H1 (cell line): Measurements from ENCODE around the gene C5orf15. TPM values are rescaled to one million over a fixed set of nuclear protein-coding genes. Genes with fewer than 3 reads are reported as not detected.

Experiments used
- CTCF ChIA-PET: fragments of 300-600 bp; sonication (Branson Sonifier 250); formaldehyde crosslinking; loops from one replicate; lab custom pipeline; 2021; ENCODE audit not compliant: partially characterized antibody; lab: Charles Lee
- POLR2A ChIA-PET: fragments of 300-600 bp; sonication (Branson Sonifier 250); formaldehyde crosslinking; loops from one replicate; lab custom pipeline; 2021; ENCODE audit warnings: inconsistent platforms; ENCODE audit not compliant: partially characterized antibody; lab: Charles Lee
- DNase-seq, 2 experiments: peaks; one replicate each; pipeline versions ENCODE4 v3.0.0 to v3.0.0-alpha.2; 2010 to 2022; ENCODE audit warnings: low spot score in 2 of 2, low read depth in 1 of 2, mixed read lengths in 1 of 2
- FAIRE-seq: peaks from 2 replicates; lab custom pipeline; 2011; peaks lifted over from hg19 to GRCh38; lab: Jason Lieb, UNC
- H2AFZ ChIP-seq: 2 replicates; pipeline ENCODE4 v1.8.1; 2012; ENCODE audit warnings: low read length, inconsistent platforms
- H2AK5ac ChIP-seq: 2 replicates; pipeline ENCODE4 v1.6.1; 2013; ENCODE audit warnings: low read depth, low read length
- H2BK120ac ChIP-seq: replicated peaks from 2 replicates; pipeline ENCODE3; 2013; ENCODE audit warnings: low read depth, low read length, inconsistent platforms
- H2BK12ac ChIP-seq: 2 replicates; pipeline ENCODE4 v1.6.1; 2013; ENCODE audit warnings: low read depth, low read length
- H2BK15ac ChIP-seq: 2 replicates; pipeline ENCODE4 v1.6.1; 2013; ENCODE audit warnings: low read length
- H2BK20ac ChIP-seq: 2 replicates; pipeline ENCODE4 v1.6.1; 2013; ENCODE audit warnings: low read length
- H2BK5ac ChIP-seq: 2 replicates; pipeline ENCODE4 v1.6.1; 2013; ENCODE audit warnings: low read depth, low read length
- H3K14ac ChIP-seq: 2 replicates; pipeline ENCODE4 v1.6.1; 2013; ENCODE audit warnings: inconsistent platforms; ENCODE audit not compliant: insufficient read length
- H3K18ac ChIP-seq: 2 replicates; pipeline ENCODE4 v1.6.1; 2013; ENCODE audit warnings: low read length; ENCODE audit errors: extremely low read depth
- H3K23ac ChIP-seq: 2 replicates; pipeline ENCODE4 v1.6.1; 2013; ENCODE audit warnings: inconsistent platforms; ENCODE audit not compliant: insufficient read length
- H3K23me2 ChIP-seq: 2 replicates; pipeline ENCODE4 v1.6.1; 2013; ENCODE audit warnings: low read depth, low read length
- H3K27ac ChIP-seq: 2 replicates; pipeline ENCODE4 v1.6.1; 2011; ENCODE audit warnings: low read depth, low read length, inconsistent platforms
- H3K27me3 ChIP-seq, 4 experiments: replicated peaks in 1 of 4; 1 replicate in 1 of 4; 2 replicates in 3 of 4; pipeline versions ENCODE4 v1.6.1 to v1.8.1; 2011 to 2013; ENCODE audit warnings: low read length in 3 of 4, mild to moderate bottlenecking in 3 of 4, inconsistent platforms in 2 of 4, mixed read lengths in 2 of 4, moderate library complexity in 1 of 4; ENCODE audit not compliant: control insufficient read depth in 3 of 4, insufficient read depth in 3 of 4; ENCODE audit errors: extremely low read depth in 1 of 4
- H3K36me3 ChIP-seq, 4 experiments: 2 replicates each; pipeline versions ENCODE4 v1.6.1 to v1.8.1; 2011 to 2013; ENCODE audit warnings: mild to moderate bottlenecking in 4 of 4, low read length in 3 of 4, moderate library complexity in 2 of 4, control low read depth in 1 of 4, inconsistent platforms in 1 of 4; ENCODE audit not compliant: insufficient read depth in 4 of 4, control insufficient read depth in 2 of 4
- H3K4ac ChIP-seq: replicated peaks from 2 replicates; pipeline ENCODE3; 2013; ENCODE audit warnings: low read length, low read depth, mixed read lengths, inconsistent platforms; ENCODE audit not compliant: insufficient read length
- H3K4me1 ChIP-seq, 4 experiments: replicated peaks in 1 of 4; 1 replicate in 1 of 4; 2 replicates in 3 of 4; pipeline versions ENCODE4 v1.6.1 to v1.8.1; 2011 to 2013; ENCODE audit warnings: low read length in 3 of 4, inconsistent platforms in 2 of 4, mixed read lengths in 1 of 4; ENCODE audit not compliant: insufficient read depth in 4 of 4, control insufficient read depth in 3 of 4
- H3K4me2 ChIP-seq, 2 experiments: 2 replicates each; pipeline versions ENCODE4 v1.6.1 to v1.8.1; 2011 to 2013; ENCODE audit warnings: low read depth in 2 of 2, low read length in 2 of 2, control low read depth in 1 of 2, inconsistent platforms in 1 of 2, mild to moderate bottlenecking in 1 of 2; ENCODE audit not compliant: insufficient read depth in 1 of 2
- H3K4me3 ChIP-seq, 4 experiments: fragments of 200-600, 300-600 bp in 1 of 4; sonication (generic), shearing (Covaris generic), sonication (Bioruptor Twin) in 1 of 4; 2 replicates each; pipeline versions ENCODE4 v1.5.1 to v1.8.1; 2011 to 2016; ENCODE audit warnings: low read length in 4 of 4, low read depth in 3 of 4, control low read depth in 2 of 4, inconsistent platforms in 2 of 4, mild to moderate bottlenecking in 2 of 4, mixed read lengths in 1 of 4, moderate library complexity in 1 of 4; ENCODE audit not compliant: insufficient read depth in 2 of 4; ENCODE audit errors: extremely low read depth in 1 of 4
- H3K56ac ChIP-seq: replicated peaks from 2 replicates; pipeline ENCODE3; 2013; ENCODE audit warnings: low read depth, mild to moderate bottlenecking, mixed read lengths, low read length, inconsistent platforms; ENCODE audit not compliant: insufficient read length
- H3K79me1 ChIP-seq: 2 replicates; pipeline ENCODE4 v1.6.1; 2013; ENCODE audit warnings: low read depth, low read length, control low read depth
- H3K79me2 ChIP-seq, 2 experiments: 2 replicates each; pipeline versions ENCODE4 v1.6.1 to v1.8.1; 2012 to 2013; ENCODE audit warnings: low read length in 2 of 2, mild to moderate bottlenecking in 2 of 2, inconsistent platforms in 1 of 2; ENCODE audit not compliant: insufficient read depth in 2 of 2, control insufficient read depth in 1 of 2
- H3K9ac ChIP-seq, 4 experiments: replicated peaks in 1 of 4; 1 replicate in 1 of 4; 2 replicates in 3 of 4; pipeline versions ENCODE4 v1.6.1 to v1.8.1; 2011 to 2013; ENCODE audit warnings: low read depth in 3 of 4, low read length in 3 of 4, control low read depth in 2 of 4, mild to moderate bottlenecking in 2 of 4, moderate library complexity in 2 of 4, inconsistent platforms in 1 of 4; ENCODE audit errors: extremely low read depth in 1 of 4
- H3K9me3 ChIP-seq, 2 experiments: 2 replicates each; pipeline versions ENCODE4 v1.6.1 to v1.8.1; 2012 to 2013; ENCODE audit warnings: mild to moderate bottlenecking in 2 of 2, moderate library complexity in 2 of 2, control low read depth in 1 of 2, inconsistent platforms in 1 of 2, low read depth in 1 of 2, low read length in 1 of 2, mixed read lengths in 1 of 2; ENCODE audit not compliant: insufficient read depth in 2 of 2
- H4K20me1 ChIP-seq, 2 experiments: replicated peaks in 1 of 2; 2 replicates each; pipeline versions ENCODE3 to v1.8.1; 2011 to 2013; ENCODE audit warnings: inconsistent platforms in 2 of 2, low read length in 2 of 2, mild to moderate bottlenecking in 1 of 2; ENCODE audit not compliant: insufficient read depth in 2 of 2, control insufficient read depth in 1 of 2
- H4K5ac ChIP-seq: 2 replicates; pipeline ENCODE4 v1.6.1; 2013; ENCODE audit warnings: low read length, low read depth, mixed read lengths, inconsistent platforms; ENCODE audit not compliant: insufficient read length
- H4K8ac ChIP-seq: 2 replicates; pipeline ENCODE4 v1.8.0; 2013; ENCODE audit warnings: mild to moderate bottlenecking, moderate library complexity, low read length, inconsistent platforms; ENCODE audit not compliant: insufficient read depth; ENCODE audit errors: extremely low read depth
- H4K91ac ChIP-seq: replicated peaks from 2 replicates; pipeline ENCODE3; 2013; ENCODE audit warnings: low read length, mixed read lengths, inconsistent platforms; ENCODE audit not compliant: insufficient read length
- CEBPB ChIP-seq: IDR thresholded peaks from 2 replicates; pipeline ENCODE4 v1.6.1; 2012; ENCODE audit warnings: low read depth, low read length
- GABPA ChIP-seq: IDR thresholded peaks from 2 replicates; pipeline ENCODE4 v1.6.1; 2011; ENCODE audit warnings: mild to moderate bottlenecking, low read length, moderate library complexity, borderline replicate concordance; ENCODE audit not compliant: insufficient read depth
- WGBS, 2 experiments: shearing (Covaris generic) in 1 of 2; methylation state at CpG; one replicate each; pipeline versions ENCODE4 v1.1.6 to v1.1.7; 2013 to 2015; ENCODE audit warnings: low lambda C conversion rate in 2 of 2, mixed read lengths in 2 of 2, inconsistent platforms in 1 of 2, low coverage in 1 of 2, missing lambda C conversion rate in 1 of 2; ENCODE audit not compliant: insufficient replicate concordance in 2 of 2, insufficient coverage in 1 of 2, insufficient read length in 1 of 2; ENCODE audit errors: extremely low coverage in 1 of 2, missing lambda C conversion rate in 1 of 2; 5-methylcytosine and 5-hydroxymethylcytosine counted together
- polyA plus RNA-seq, 7 experiments: library from polyadenylated mRNA; depleted of rRNA in 3 of 7; stranded (reverse) in 5 of 7; unstranded in 2 of 7; fragments of >200 nt in 5 of 7; fragments of 200-250 nt in 2 of 7; gene quantifications; 1 replicate in 5 of 7; 2 replicates in 1 of 7; 4 replicates in 1 of 7; pipeline versions ENCODE4 v1.2.1 to v1.2.3, GENCODE V29; 2011 to 2013; ENCODE audit warnings: missing spikeins in 2 of 7, mixed read lengths in 2 of 7
- total RNA-seq: library from RNA; stranded (reverse); fragmentation: NEBNext Ultra II Directional; extraction: Animal tissue kit (Norgen Biotek cat#: 25700); gene quantifications from 2 replicates; pipeline ENCODE4 v1.2.1, GENCODE V29; 2021

The C5orf15 gene
- total and polyA plus RNA-seq, 2 of the 8 experiments (the other 6 are each of a cell fraction or from before 2014, with no cell fraction given) = 31.7 to 39.3 TPM

DNA sequence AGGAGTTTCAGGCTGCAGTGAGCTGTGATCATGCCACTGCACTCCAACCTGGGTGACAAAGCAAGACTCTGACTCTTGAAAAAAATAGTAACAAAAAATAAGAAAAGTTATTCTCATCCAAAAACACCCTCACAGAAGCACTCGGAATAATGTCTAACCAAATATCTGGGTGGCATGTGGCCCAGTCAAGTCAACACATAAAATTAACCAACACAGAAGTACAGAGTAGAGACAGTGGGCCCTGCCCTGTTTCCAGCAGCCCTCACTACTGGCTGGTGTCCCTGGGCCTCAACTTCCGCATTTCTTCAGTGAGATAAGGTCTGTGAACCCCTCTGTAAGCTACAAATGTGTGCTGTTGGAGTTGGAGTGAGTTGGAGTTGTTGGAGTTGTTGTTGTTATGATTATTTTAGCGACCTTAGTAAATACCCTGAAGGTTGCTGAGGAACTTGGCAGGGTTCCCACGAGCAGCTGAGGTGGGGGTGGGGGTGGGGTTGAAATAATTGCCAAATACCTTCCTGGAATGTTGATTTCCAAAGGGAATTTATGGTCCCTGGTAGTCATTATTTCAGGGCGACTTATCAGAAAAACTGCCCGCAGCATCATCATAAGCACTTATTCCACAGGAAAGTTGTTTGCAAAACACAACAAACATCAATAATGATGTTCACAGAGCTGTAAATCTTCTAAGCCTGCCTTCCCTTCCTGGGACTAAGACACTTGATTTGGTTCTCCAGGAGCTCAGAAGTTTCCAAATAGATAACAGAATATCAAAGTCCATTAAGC is 30.2 kb downstream of the C5orf15 start:
- H3K27ac ChIP-seq = no peak overlapping the region

More for the DNA sequence above, 30.2 kb downstream of the C5orf15 start:
- FAIRE-seq (no peak), DNase-seq (no peak)
- Histone ChIP-seq H3K27me3 (no peaks in the 10 kb centered on the region), H4K5ac (no peak overlapping the region), H3K23ac (no peak overlapping the region), H3K18ac (no peak overlapping the region), H3K4me3 (no peak overlapping the region), H3K4me2 (no peak overlapping the region), H2AFZ (no peak overlapping the region), H3K79me1 (no peaks in the 10 kb centered on the region), H3K36me3 (no peaks in the 10 kb centered on the region), H3K4ac (no peak overlapping the region), H2BK12ac (no peak overlapping the region), H4K20me1 (no peaks in the 10 kb centered on the region), H3K56ac (no peak overlapping the region), H3K4me1 (no peaks in the 10 kb centered on the region; a peak in 1 of 7 replicates), H2AK5ac (no peak overlapping the region), H2BK15ac (no peak overlapping the region), H2BK20ac (no peak overlapping the region), H3K79me2 (no peaks in the 10 kb centered on the region), H3K14ac (no peak overlapping the region)
- CTCF ChIA-PET = interaction anchor here (0.6 to 3.0 kb wide), 10 partner anchors 11 to 1953 kb away, joined by 3 to 10 read pairs (median 3); no protein-coding TSS in a partner anchor
- POLR2A ChIA-PET = no interaction called here
- no peak for TF ChIP-seq GABPA
- no peak for TF ChIP-seq CEBPB
- TF ChIP-seq, all 59 proteins: peak for 0
- Histone ChIP-seq H3K23me2 (peaks cover 1% of the 10 kb centered on the region; the same call in 1 of the 2 replicates), H3K9me3 (peaks cover 0 to 4% of the 10 kb centered on the region in 2 experiments; a peak in 1 of 4 replicates), H4K8ac (no peak overlapping the region), H2BK5ac (no peak overlapping the region), H2BK120ac (no peak overlapping the region), H3K9ac (no peak overlapping the region), H4K91ac (no peak overlapping the region)
- 82% methylated on average over 6 of the region's 6 CpGs; no CpG with 5 or more reads in 1 of the 2 experiments for WGBS, 2 experiments
